ENCODE measurements around the gene MKRN1.
A peak's percentile ranks its signal among the peaks of the same experiment; 100 is the strongest.

MKRN1 gene

DNA sequence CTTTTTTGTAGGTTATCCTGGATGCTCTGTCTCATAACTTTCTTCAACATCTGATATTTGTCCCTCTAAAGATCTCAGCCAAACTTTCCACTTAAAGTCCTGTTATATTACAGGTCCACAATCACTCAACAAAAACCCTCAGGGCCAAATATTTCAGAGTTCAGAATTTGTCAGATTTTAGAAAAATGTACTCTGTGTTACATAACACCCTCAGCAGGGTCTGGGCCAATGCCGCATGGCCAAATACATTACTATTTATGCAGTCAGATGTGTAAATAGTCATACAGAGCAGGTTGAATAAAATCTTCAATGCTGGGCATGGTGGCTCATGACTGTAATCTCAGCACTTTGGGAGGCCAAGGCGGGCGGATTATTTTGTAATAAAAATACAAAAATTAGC lies 63.9 kb downstream of the MKRN1 start:
- Histone ChIP-seq H3K36me3 (ENCODE audit: control insufficient read depth in 2 of 2, insufficient read depth in 2 of 2, low read length in 2 of 2) (no peaks in the 10 kb centered on the region), H3K4me3 (ENCODE audit: low read length in 2 of 2) (no peak overlapping the region), H3K27ac (ENCODE audit: low read length) (no peak overlapping the region), H3K9ac (ENCODE audit: low read length in 2 of 2) (no peak overlapping the region), H3K27me3 (ENCODE audit: control insufficient read depth in 1 of 2, insufficient read depth in 2 of 2, low read length in 2 of 2) (peaks cover 2 to 3% of the 10 kb centered on the region in 2 donors), H3K4me1 (ENCODE audit: control insufficient read depth, insufficient read depth, low read length) (no peaks in the 10 kb centered on the region), H3K9me3 (ENCODE audit: control insufficient read depth in 2 of 2, low read length in 2 of 2) (no peaks in the 10 kb centered on the region)

DNA sequence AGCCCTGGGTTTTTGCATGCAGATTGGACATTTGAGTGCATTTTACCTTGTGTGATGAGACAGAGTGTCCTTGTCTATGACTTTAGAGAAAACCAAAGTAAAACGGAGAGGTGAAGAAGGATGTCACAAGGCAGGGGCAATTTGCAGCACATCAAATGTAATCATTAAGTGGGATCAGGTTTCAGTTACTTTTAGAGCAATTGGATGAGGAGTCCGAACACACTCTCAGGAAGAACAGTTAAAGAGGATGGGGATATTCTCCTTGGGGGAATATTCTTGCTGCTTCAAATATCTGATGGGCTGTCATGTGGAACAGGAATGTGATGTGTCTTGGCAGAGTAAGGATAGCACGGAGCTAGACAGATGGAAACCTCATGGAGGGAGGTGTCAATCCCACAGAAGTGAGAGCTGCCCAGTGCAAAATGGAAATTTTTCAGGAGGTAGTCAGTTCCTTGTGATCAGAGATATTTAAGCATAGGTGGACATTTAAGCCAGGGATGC lies 74.7 kb downstream of the MKRN1 start:
- no peak overlapping the region for H3K4me3 ChIP-seq (ENCODE audit: low read length in 2 of 2)

DNA sequence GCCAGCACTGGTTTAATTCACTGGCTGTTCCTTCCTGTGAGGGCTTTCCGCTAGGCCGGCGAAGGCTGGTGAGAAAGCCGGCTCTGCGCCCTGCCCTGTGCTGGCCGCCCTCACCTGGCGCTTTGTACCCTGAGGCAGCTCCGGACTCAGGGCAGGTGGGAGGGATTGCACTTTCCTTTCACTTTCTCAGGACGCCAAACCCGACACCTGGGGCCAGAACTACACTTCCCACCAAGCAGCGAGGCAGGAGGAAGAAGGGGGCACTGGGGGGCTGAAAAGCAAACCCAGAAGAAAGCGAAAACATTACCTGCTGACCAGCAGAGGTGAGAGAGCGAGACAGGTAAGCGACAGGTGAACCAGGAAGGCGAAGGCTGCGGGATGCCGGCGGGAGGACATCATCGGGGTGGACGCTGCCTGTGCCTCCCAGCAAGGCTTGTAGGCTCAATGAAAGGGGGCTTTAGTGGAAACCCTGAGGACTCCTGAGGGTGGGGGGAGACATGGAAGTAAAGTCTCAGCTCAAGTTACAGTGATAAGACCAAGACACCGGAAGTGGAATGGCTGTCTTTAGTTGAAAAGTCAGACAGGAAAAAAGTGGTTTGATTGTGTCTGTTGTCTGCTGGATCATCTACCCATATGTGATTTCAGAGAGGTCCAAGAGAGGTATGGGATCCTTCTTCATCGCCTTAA lies 75.3 kb downstream of the MKRN1 start, which contains the start of gene RAB19:
RAB19 (plus strand) TSS at position 181 of the 687 bp plus-strand sequence. CDS start 3,589 bp downstream, outside the sequence.
- H3K9ac ChIP-seq (ENCODE audit: low read length in 2 of 2): peak within 1 kb of the TSS in 1 of 2 donors; percentile 21
- peak within 1 kb of the TSS; percentile 16 to 52 for H3K4me3 ChIP-seq (ENCODE audit: low read length in 2 of 2)
- H3K9me3 ChIP-seq (ENCODE audit: control insufficient read depth in 2 of 2, low read length in 2 of 2): no peaks in the 10 kb centered on the region
- no peak within 1 kb of the TSS for H3K27ac ChIP-seq (ENCODE audit: low read length)
- H3K4me1 ChIP-seq (ENCODE audit: control insufficient read depth, insufficient read depth, low read length): peaks cover 7% of the 10 kb centered on the region
- peaks cover 5 to 14% of the 10 kb centered on the region in 2 donors for H3K27me3 ChIP-seq (ENCODE audit: control insufficient read depth in 1 of 2, insufficient read depth in 2 of 2, low read length in 2 of 2)
- no peaks in the 10 kb centered on the region for H3K36me3 ChIP-seq (ENCODE audit: control insufficient read depth in 2 of 2, insufficient read depth in 2 of 2, low read length in 2 of 2)

More for the DNA sequence above, 74.7 kb downstream of the MKRN1 start:
- H3K4me1 ChIP-seq (ENCODE audit: control insufficient read depth, insufficient read depth, low read length): peaks cover 7% of the 10 kb centered on the region
- H3K27me3 ChIP-seq (ENCODE audit: control insufficient read depth in 1 of 2, insufficient read depth in 2 of 2, low read length in 2 of 2): peaks cover 5 to 14% of the 10 kb centered on the region in 2 donors
- no peak overlapping the region for H3K9ac ChIP-seq (ENCODE audit: low read length in 2 of 2)
- no peaks in the 10 kb centered on the region for H3K9me3 ChIP-seq (ENCODE audit: control insufficient read depth in 2 of 2, low read length in 2 of 2)
- no peak overlapping the region for H3K27ac ChIP-seq (ENCODE audit: low read length)
- H3K36me3 ChIP-seq (ENCODE audit: control insufficient read depth in 2 of 2, insufficient read depth in 2 of 2, low read length in 2 of 2): no peaks in the 10 kb centered on the region

Measured in stomach smooth muscle (tissue), 2 donors.